HCT116 (cell line): ENCODE results near the gene GJC1. TPM values are rescaled to one million over a fixed set of nuclear protein-coding genes. Genes with fewer than 3 reads are reported as not detected.

Experiments used
- ATAC-seq: fragments of 200-7000 bp; cut with Tn5 transposase; 2 replicates; pipeline ENCODE4 v1.9.1; 2020; ENCODE audit warnings: mild to moderate bottlenecking, moderate library complexity
- BruUV-seq: library from RNA; stranded (reverse); fragments of 400-500 nt; replicated peaks from 2 replicates; lab custom pipeline; 2021; lab: Mats Ljungman, UMichigan
- CTCF ChIA-PET: fragments of 300-600 bp; sonication (Branson Sonifier 250); formaldehyde crosslinking; loops from one replicate; lab custom pipeline; 2021; ENCODE audit warnings: antibody characterized with exemption; lab: Charles Lee
- POLR2A ChIA-PET: fragments of 300-600, 350-600 bp; sonication (Branson Sonifier 250); formaldehyde crosslinking; loops from one replicate; lab custom pipeline; 2021; ENCODE audit warnings: antibody characterized with exemption; lab: Charles Lee
- RAD21 ChIA-PET, 2 experiments: fragments of 300-600 bp; sonication (Branson Sonifier 250); formaldehyde crosslinking; loops; one replicate each; lab custom pipeline; 2023; ENCODE audit warnings: low total read pairs in 2 of 2; ENCODE audit not compliant: uncharacterized antibody in 2 of 2, unreplicated experiment in 2 of 2, low non-redundant PET in 1 of 2; lab: Charles Lee
- DNase-seq: peaks from one replicate; pipeline ENCODE4 v3.0.0-alpha.2; 2010; ENCODE audit warnings: low read depth, low spot score
- H2AFZ ChIP-seq: fragments of 200-600 bp; shearing (Covaris generic), sonication (generic); 2 replicates; pipeline ENCODE4 v1.6.1; 2017; ENCODE audit warnings: low read depth, mixed run types, mixed read lengths, antibody characterized with exemption, low read length; ENCODE audit not compliant: poor library complexity, severe bottlenecking
- H3K27ac ChIP-seq: 2 replicates; pipeline ENCODE4 v1.5.1; 2012; ENCODE audit warnings: low read depth, low read length
- H3K27me3 ChIP-seq: fragments of 200-600 bp; sonication (generic); 2 replicates; pipeline ENCODE4 v1.6.1; 2016; ENCODE audit warnings: mixed run types, low read length, mixed read lengths; ENCODE audit not compliant: insufficient read depth
- H3K36me3 ChIP-seq, 2 experiments: fragments of 200-500 bp in 1 of 2; fragments of 200-600 bp in 1 of 2; sonication (Bioruptor generic) in 1 of 2; sonication (generic) in 1 of 2; 2 replicates each; pipeline versions ENCODE4 v1.5.1 to v1.6.1; 2014 to 2016; ENCODE audit warnings: low read length in 2 of 2, inconsistent platforms in 1 of 2, mixed read lengths in 1 of 2, mixed run types in 1 of 2; ENCODE audit not compliant: insufficient read depth in 2 of 2, control insufficient read depth in 1 of 2
- H3K4me1 ChIP-seq, 2 experiments: fragments of 200-600 bp in 1 of 2; sonication (generic) in 1 of 2; 2 replicates each; pipeline versions ENCODE4 v1.5.1 to v1.6.1; 2012 to 2017; ENCODE audit warnings: low read length in 2 of 2, inconsistent platforms in 1 of 2, mild to moderate bottlenecking in 1 of 2, mixed read lengths in 1 of 2, mixed run types in 1 of 2, moderate library complexity in 1 of 2; ENCODE audit not compliant: insufficient read depth in 2 of 2, control insufficient read depth in 1 of 2
- H3K4me2 ChIP-seq: fragments of 200-600 bp; sonication (generic); 2 replicates; pipeline ENCODE4 v1.6.1; 2017; ENCODE audit warnings: mixed run types, low read length, mixed read lengths
- H3K4me3 ChIP-seq, 2 experiments: fragments of 200-600 bp in 1 of 2; sonication (generic) in 1 of 2; replicated peaks in 1 of 2; 2 replicates each; pipeline ENCODE4 v1.5.1; 2011 to 2016; ENCODE audit warnings: low read length in 2 of 2, control low read depth in 1 of 2, low read depth in 1 of 2, mild to moderate bottlenecking in 1 of 2, mixed read lengths in 1 of 2, mixed run types in 1 of 2
- H3K79me2 ChIP-seq: fragments of 200-600 bp; sonication (generic); 2 replicates; pipeline ENCODE4 v1.6.1; 2017; ENCODE audit warnings: mild to moderate bottlenecking, mixed run types, low read length, moderate library complexity, mixed read lengths; ENCODE audit not compliant: insufficient read depth
- H3K9ac ChIP-seq: fragments of 200-600 bp; sonication (generic); 2 replicates; pipeline ENCODE4 v1.6.1; 2016; ENCODE audit warnings: low read length, mixed read lengths
- H3K9me2 ChIP-seq: fragments of 200-600 bp; sonication (generic), shearing (Covaris generic); 2 replicates; pipeline ENCODE4 v1.6.1; 2017; ENCODE audit warnings: mixed run types, mild to moderate bottlenecking, moderate library complexity; ENCODE audit not compliant: insufficient read depth
- H3K9me3 ChIP-seq, 2 experiments: fragments of 200-500 bp in 1 of 2; fragments of 200-600 bp in 1 of 2; sonication (Bioruptor generic) in 1 of 2; sonication (generic) in 1 of 2; 2 replicates each; pipeline ENCODE4 v1.6.1; 2014 to 2017; ENCODE audit warnings: low read length in 2 of 2, mixed read lengths in 2 of 2, inconsistent platforms in 1 of 2, low read depth in 1 of 2, mild to moderate bottlenecking in 1 of 2, mixed run types in 1 of 2, moderate library complexity in 1 of 2; ENCODE audit not compliant: control insufficient read depth in 1 of 2, insufficient read depth in 1 of 2
- H4K20me1 ChIP-seq: fragments of 200-600 bp; sonication (generic), shearing (Covaris generic); 2 replicates; pipeline ENCODE4 v1.6.1; 2017; ENCODE audit warnings: mixed run types, mild to moderate bottlenecking, moderate library complexity; ENCODE audit not compliant: insufficient read depth
- CBX3 ChIP-seq: IDR thresholded peaks from 2 replicates; pipeline ENCODE4 v1.6.1; 2012; ENCODE audit warnings: low read depth
- CEBPB ChIP-seq: IDR thresholded peaks from 2 replicates; pipeline ENCODE4 v1.6.1; 2012; ENCODE audit warnings: low read depth
- EZH2phosphoT487 ChIP-seq: fragments of 200-600 bp; IDR thresholded peaks from 2 replicates; pipeline ENCODE4 v1.6.1; 2018; ENCODE audit warnings: antibody characterized with exemption, borderline replicate concordance
- JUND ChIP-seq: IDR thresholded peaks from 2 replicates; pipeline ENCODE4 v1.6.1; 2012
- POLR2A ChIP-seq: IDR thresholded peaks from 2 replicates; pipeline ENCODE4 v1.7.0; 2011; ENCODE audit warnings: borderline replicate concordance; ENCODE audit not compliant: insufficient read depth, insufficient read length; ENCODE audit errors: extremely low read depth
- POLR2AphosphoS5 ChIP-seq: IDR thresholded peaks from 2 replicates; pipeline ENCODE4 v1.6.1; 2011; ENCODE audit warnings: mild to moderate bottlenecking, low read depth, low read length, moderate library complexity
- SP1 ChIP-seq: IDR thresholded peaks from 2 replicates; pipeline ENCODE4 v1.6.1; 2012; ENCODE audit warnings: low read depth
- TCF7L2 ChIP-seq: IDR thresholded peaks from 2 replicates; pipeline ENCODE4 v1.7.0; 2011; ENCODE audit warnings: borderline replicate concordance, inconsistent platforms; ENCODE audit not compliant: insufficient read depth, insufficient read length; ENCODE audit errors: extremely low read depth
- ZFX ChIP-seq: fragments of 450-650 bp; IDR thresholded peaks from 2 replicates; pipeline ENCODE4 v1.6.1; 2017
- intact Hi-C: fragments of 100-400 bp; cut with micrococcal nuclease; formaldehyde crosslinking; loops from 2 replicates; pipeline ENCODE4 v1.10.0; 2022
- total RNA-seq: library from RNA; stranded (reverse); gene quantifications from one replicate; pipeline ENCODE4 v1.2.1, GENCODE V29; 2021; ENCODE audit not compliant: unreplicated experiment
- TF ChIP-seq, protein P1 (sequence below), 3 experiments: fragments of 200-600 bp in 1 of 3; sonication (generic) in 1 of 3; IDR thresholded peaks in 2 of 3; conservative IDR thresholded peaks in 1 of 3; 2 replicates each; pipeline ENCODE4 v1.5.1; 2012 to 2017; ENCODE audit warnings: low read depth in 2 of 3, low read length in 2 of 3, antibody characterized with exemption in 1 of 3, borderline replicate concordance in 1 of 3, control low read depth in 1 of 3, mild to moderate bottlenecking in 1 of 3, mixed read lengths in 1 of 3, mixed run types in 1 of 3, moderate library complexity in 1 of 3; ENCODE audit not compliant: insufficient read depth in 1 of 3
- TF ChIP-seq, protein P2 (sequence below): IDR thresholded peaks from 2 replicates; pipeline ENCODE4 v1.6.1; 2012; ENCODE audit warnings: low read depth

GJC1 gene
- total RNA-seq, 1 experiment from 2014 or later: 62.4 TPM

DNA sequence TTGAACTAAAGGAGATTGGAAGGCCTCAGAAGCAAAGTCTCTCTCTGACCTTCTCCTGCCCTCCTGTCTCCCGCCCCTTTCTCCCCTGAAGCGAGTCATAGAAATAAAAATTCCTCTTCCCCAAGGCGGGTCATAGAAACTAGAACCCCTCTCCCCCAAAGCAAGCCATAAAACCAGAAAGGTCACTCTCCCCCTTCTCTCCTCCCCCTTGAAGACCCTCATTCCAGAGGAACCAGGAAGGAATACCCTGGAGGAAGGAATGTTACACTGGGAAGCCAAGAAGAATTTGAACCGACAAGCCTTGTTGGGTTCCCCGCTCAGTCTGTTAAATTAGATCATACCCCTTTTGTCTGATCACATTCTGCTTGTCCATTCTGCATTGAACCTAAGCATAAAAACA, 2.7 kb upstream of the GJC1 start:
- H3K36me3 ChIP-seq: no peaks in the 10 kb centered on the region
- ChIA-PET CTCF (interaction anchor here (1.9 to 2.2 kb wide), 2 partner anchors 12 to 53 kb away, joined by 7 to 13 read pairs; no protein-coding TSS in a partner anchor), RAD21 (interaction anchor here in 1 of 2 experiments (1.9 kb wide), 1 partner anchor 54 kb away, joined by 4 read pairs; no protein-coding TSS in a partner anchor), POLR2A (no interaction called here)
- no peaks in the 10 kb centered on the region for H3K9me2 ChIP-seq
- 0 out of 2 replicates have a peak, but pooled peaks have one; percentile 13 for ATAC-seq
- peaks cover 22% of the 10 kb centered on the region for H3K79me2 ChIP-seq
- H3K27me3 ChIP-seq: no peaks in the 10 kb centered on the region
- no peak overlapping the region for H2AFZ ChIP-seq
- peak overlapping the region; percentile 98 for H3K9ac ChIP-seq
- intact Hi-C loops: loop anchor here (2.0 kb wide), 1 partner anchor 58 kb away; no protein-coding TSS in a partner anchor
- TF ChIP-seq, protein P1, sequence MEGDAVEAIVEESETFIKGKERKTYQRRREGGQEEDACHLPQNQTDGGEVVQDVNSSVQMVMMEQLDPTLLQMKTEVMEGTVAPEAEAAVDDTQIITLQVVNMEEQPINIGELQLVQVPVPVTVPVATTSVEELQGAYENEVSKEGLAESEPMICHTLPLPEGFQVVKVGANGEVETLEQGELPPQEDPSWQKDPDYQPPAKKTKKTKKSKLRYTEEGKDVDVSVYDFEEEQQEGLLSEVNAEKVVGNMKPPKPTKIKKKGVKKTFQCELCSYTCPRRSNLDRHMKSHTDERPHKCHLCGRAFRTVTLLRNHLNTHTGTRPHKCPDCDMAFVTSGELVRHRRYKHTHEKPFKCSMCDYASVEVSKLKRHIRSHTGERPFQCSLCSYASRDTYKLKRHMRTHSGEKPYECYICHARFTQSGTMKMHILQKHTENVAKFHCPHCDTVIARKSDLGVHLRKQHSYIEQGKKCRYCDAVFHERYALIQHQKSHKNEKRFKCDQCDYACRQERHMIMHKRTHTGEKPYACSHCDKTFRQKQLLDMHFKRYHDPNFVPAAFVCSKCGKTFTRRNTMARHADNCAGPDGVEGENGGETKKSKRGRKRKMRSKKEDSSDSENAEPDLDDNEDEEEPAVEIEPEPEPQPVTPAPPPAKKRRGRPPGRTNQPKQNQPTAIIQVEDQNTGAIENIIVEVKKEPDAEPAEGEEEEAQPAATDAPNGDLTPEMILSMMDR (IDR thresholded peaks at IDR 0.05 in 2 of 3, conservative IDR thresholded peaks at IDR 0.05 in 1 of 3; ENCODE audit: borderline replicate concordance in 1 of 3, insufficient read depth in 1 of 3, low read depth in 2 of 3, low read length in 2 of 3): peak in 2 of 3 experiments; percentile 43 to 44; a peak in 4 of 6 replicates
- no peak for TF ChIP-seq ZFX
- H3K4me3 ChIP-seq: peak overlapping the region in 1 of 2 experiments; percentile 84; a peak in 1 of 4 replicates
- H3K4me2 ChIP-seq: peak overlapping the region; percentile 85
- H3K4me1 ChIP-seq: peaks cover 32 to 47% of the 10 kb centered on the region in 2 experiments
- H3K9me3 ChIP-seq: no peaks in the 10 kb centered on the region
- H3K27ac ChIP-seq: peak overlapping the region; percentile 95
- H4K20me1 ChIP-seq: no peaks in the 10 kb centered on the region
- DNase-seq: no peak
- no TSS peak for BruUV-seq

DNA sequence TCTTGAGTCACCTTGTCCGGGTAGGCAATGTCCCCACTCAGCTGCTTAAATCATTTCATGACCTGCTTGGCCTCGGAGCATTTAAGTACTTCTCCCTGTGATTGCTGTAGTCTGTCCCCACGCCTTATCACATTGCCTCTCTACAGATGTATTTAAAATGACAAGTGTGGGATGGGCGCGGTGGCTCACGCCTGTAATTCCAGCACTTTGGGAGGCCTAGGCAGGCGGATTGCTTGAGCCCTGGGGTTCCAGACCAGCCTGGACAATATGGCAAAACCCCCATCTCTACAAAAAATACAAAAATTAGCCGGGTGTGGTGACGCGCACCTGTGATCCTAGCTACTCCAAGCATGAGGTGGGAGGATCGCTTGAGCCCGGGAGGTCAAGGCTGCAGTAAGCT, 1.3 kb upstream of the GJC1 start:
- no TSS peak for BruUV-seq
- TF ChIP-seq SP1 (no peak), TCF7L2 (no peak), POLR2A (no peak), EZH2phosphoT487 (no peak), POLR2AphosphoS5 (no peak), CEBPB (no peak), CBX3 (no peak), JUND (no peak)
- TF ChIP-seq, protein P1 (IDR thresholded peaks at IDR 0.05 in 2 of 3, conservative IDR thresholded peaks at IDR 0.05 in 1 of 3; ENCODE audit: borderline replicate concordance in 1 of 3, insufficient read depth in 1 of 3, low read depth in 2 of 3, low read length in 2 of 3): no peak
- TF ChIP-seq, protein P2, sequence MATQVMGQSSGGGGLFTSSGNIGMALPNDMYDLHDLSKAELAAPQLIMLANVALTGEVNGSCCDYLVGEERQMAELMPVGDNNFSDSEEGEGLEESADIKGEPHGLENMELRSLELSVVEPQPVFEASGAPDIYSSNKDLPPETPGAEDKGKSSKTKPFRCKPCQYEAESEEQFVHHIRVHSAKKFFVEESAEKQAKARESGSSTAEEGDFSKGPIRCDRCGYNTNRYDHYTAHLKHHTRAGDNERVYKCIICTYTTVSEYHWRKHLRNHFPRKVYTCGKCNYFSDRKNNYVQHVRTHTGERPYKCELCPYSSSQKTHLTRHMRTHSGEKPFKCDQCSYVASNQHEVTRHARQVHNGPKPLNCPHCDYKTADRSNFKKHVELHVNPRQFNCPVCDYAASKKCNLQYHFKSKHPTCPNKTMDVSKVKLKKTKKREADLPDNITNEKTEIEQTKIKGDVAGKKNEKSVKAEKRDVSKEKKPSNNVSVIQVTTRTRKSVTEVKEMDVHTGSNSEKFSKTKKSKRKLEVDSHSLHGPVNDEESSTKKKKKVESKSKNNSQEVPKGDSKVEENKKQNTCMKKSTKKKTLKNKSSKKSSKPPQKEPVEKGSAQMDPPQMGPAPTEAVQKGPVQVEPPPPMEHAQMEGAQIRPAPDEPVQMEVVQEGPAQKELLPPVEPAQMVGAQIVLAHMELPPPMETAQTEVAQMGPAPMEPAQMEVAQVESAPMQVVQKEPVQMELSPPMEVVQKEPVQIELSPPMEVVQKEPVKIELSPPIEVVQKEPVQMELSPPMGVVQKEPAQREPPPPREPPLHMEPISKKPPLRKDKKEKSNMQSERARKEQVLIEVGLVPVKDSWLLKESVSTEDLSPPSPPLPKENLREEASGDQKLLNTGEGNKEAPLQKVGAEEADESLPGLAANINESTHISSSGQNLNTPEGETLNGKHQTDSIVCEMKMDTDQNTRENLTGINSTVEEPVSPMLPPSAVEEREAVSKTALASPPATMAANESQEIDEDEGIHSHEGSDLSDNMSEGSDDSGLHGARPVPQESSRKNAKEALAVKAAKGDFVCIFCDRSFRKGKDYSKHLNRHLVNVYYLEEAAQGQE: no peak

More for the DNA sequence above, 1.3 kb upstream of the GJC1 start:
- CTCF ChIA-PET: interaction anchor here (1.4 to 2.2 kb wide), 3 partner anchors 11 to 56 kb away, joined by 4 to 13 read pairs (median 7); no protein-coding TSS in a partner anchor
- Histone ChIP-seq H3K27ac (peak overlapping the region; percentile 95), H3K4me1 (peaks cover 41 to 62% of the 10 kb centered on the region in 2 experiments), H3K27me3 (no peaks in the 10 kb centered on the region), H3K4me2 (peak overlapping the region; percentile 85), H3K9me2 (no peaks in the 10 kb centered on the region), H3K4me3 (peak overlapping the region; percentile 22 to 84), H3K9ac (peak overlapping the region; percentile 98), H3K9me3 (no peaks in the 10 kb centered on the region), H4K20me1 (no peaks in the 10 kb centered on the region), H3K36me3 (no peaks in the 10 kb centered on the region), H2AFZ (no peak overlapping the region), H3K79me2 (peaks cover 37% of the 10 kb centered on the region)
- ATAC-seq: peak; percentile 35
- POLR2A ChIA-PET: no interaction called here
- RAD21 ChIA-PET: interaction anchor here (0.7 to 1.9 kb wide), 2 partner anchors 28 to 52 kb away, joined by 4 read pairs; no protein-coding TSS in a partner anchor
- DNase-seq: no peak
- intact Hi-C loops: no loop called here
